ENCODE measurements around the gene CACNA1D. TPM values are rescaled to one million over a fixed set of nuclear protein-coding genes. Genes with fewer than 3 reads are reported as not detected.

The CACNA1D gene
- total RNA-seq, 2 experiments from 2014 or later = 0.13 to 0.17 TPM

- ChIA-PET CTCF (no interaction called here), POLR2A (no interaction called here)
Measured at GRCh38 chr3:53764026-53764775, 269.8 kb downstream of the CACNA1D start.

GRCh38 chr3:53765753-53766152 lies 271.3 kb downstream of the CACNA1D start:
- ChIA-PET POLR2A (no interaction called here), CTCF (no interaction called here)

- ChIA-PET POLR2A (no interaction called here), CTCF (no interaction called here)
Measured at GRCh38 chr3:53766706-53767105, 272.3 kb downstream of the CACNA1D start.

- CTCF ChIA-PET = no interaction called here
Measured at GRCh38 chr3:53768478-53769459, 274.4 kb downstream of the CACNA1D start.

GRCh38 chr3:53772562-53772961 lies 278.2 kb downstream of the CACNA1D start:
- CTCF ChIA-PET = no interaction called here
- POLR2A ChIA-PET = no interaction called here

More at GRCh38 chr3:53768478-53769459, 274.4 kb downstream of the CACNA1D start:
- POLR2A ChIA-PET = no interaction called here

- CTCF ChIA-PET = no interaction called here
Measured at GRCh38 chr3:53773021-53773436, 278.6 kb downstream of the CACNA1D start.

GRCh38 chr3:53773611-53774368 lies 279.4 kb downstream of the CACNA1D start:
- ChIA-PET POLR2A (no interaction called here), CTCF (no interaction called here)

More at GRCh38 chr3:53773021-53773436, 278.6 kb downstream of the CACNA1D start:
- POLR2A ChIA-PET = no interaction called here

- ChIA-PET POLR2A (no interaction called here), CTCF (no interaction called here)
Measured at GRCh38 chr3:53774414-53774813, 280.0 kb downstream of the CACNA1D start.

- CTCF ChIA-PET = no interaction called here
- POLR2A ChIA-PET = no interaction called here
Measured at GRCh38 chr3:53775018-53775417, 280.6 kb downstream of the CACNA1D start.

GRCh38 chr3:53775834-53776251 lies 281.4 kb downstream of the CACNA1D start:
- ChIA-PET POLR2A (no interaction called here), CTCF (no interaction called here)

- CTCF ChIA-PET = no interaction called here
- POLR2A ChIA-PET = no interaction called here
Measured at GRCh38 chr3:53776494-53777101, 282.2 kb downstream of the CACNA1D start.

GRCh38 chr3:53777468-53777867 lies 283.1 kb downstream of the CACNA1D start:
- POLR2A ChIA-PET = no interaction called here
- CTCF ChIA-PET = no interaction called here

GRCh38 chr3:53778153-53778552 lies 283.7 kb downstream of the CACNA1D start:
- CTCF ChIA-PET = no interaction called here
- POLR2A ChIA-PET = no interaction called here

- ChIA-PET POLR2A (no interaction called here), CTCF (no interaction called here)
Measured at GRCh38 chr3:53780171-53780570, 285.8 kb downstream of the CACNA1D start.

GRCh38 chr3:53780806-53781205 lies 286.4 kb downstream of the CACNA1D start:
- POLR2A ChIA-PET = no interaction called here
- CTCF ChIA-PET = no interaction called here

- CTCF ChIA-PET = no interaction called here
- POLR2A ChIA-PET = no interaction called here
Measured at GRCh38 chr3:53787016-53787415, 292.6 kb downstream of the CACNA1D start.

GRCh38 chr3:53788038-53788437 lies 293.6 kb downstream of the CACNA1D start:
- ChIA-PET CTCF (no interaction called here), POLR2A (no interaction called here)

GRCh38 chr3:53789459-53789858 lies 295.0 kb downstream of the CACNA1D start:
- CTCF ChIA-PET = no interaction called here
- POLR2A ChIA-PET = no interaction called here

GRCh38 chr3:53790470-53790869 lies 296.1 kb downstream of the CACNA1D start:
- CTCF ChIA-PET = no interaction called here

GRCh38 chr3:53791317-53791716 lies 296.9 kb downstream of the CACNA1D start:
- CTCF ChIA-PET = no interaction called here
- POLR2A ChIA-PET = no interaction called here

More at GRCh38 chr3:53790470-53790869, 296.1 kb downstream of the CACNA1D start:
- POLR2A ChIA-PET = no interaction called here

All from activated CD8-positive, alpha-beta memory T cell treated with anti-CD3 and anti-CD28 coated beads for 36 hours (primary cell).